ENCODE data around the gene GSTM2. TPM values are rescaled to one million over a fixed set of nuclear protein-coding genes. Genes with fewer than 3 reads are reported as not detected.

Gene GSTM2
- total and polyA plus RNA-seq, 10 donors = 26.2 to 100 (median 52.3) TPM

GRCh38 chr1:109643385-109644230 lies 24.2 kb upstream of the GSTM2 start:
- H3K4me3 ChIP-seq = peak overlapping the region in 1 of 8 donors; percentile 19
- 36 to 73% (median 42%) methylated on average over 12 to 32 of the region's 32 CpGs for WGBS, 5 donors

DNA sequence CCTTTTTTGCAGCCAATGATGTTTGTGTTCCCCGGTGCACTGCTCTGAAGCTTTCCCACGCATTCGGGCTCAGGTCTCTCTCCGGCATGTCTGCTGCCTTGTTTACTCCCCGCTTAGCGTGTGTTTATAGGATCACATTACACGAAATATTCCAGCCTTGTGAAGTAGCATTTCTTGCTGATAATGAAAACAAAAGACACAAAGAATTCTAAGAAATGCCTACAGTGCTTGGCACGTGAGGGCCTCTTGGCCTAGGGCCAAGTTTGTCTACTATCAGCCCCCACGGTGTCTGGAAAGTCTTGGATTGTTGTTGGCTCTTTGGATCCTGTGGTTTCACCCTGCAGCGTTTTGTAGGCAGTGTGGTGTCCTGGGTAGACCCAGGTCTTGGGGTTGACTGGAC lies 23.2 kb upstream of the GSTM2 start:
- WGBS, 5 donors = 76% methylated on average over 10 of the region's 10 CpGs; no CpG with 5 or more reads in 3 of the 5 donors
- TF ChIP-seq POLR2A (IDR thresholded peaks at IDR 0.05) (no peak), POLR2AphosphoS5 (IDR thresholded peaks at IDR 0.05) (no peak)
- TF ChIP-seq, protein P1, sequence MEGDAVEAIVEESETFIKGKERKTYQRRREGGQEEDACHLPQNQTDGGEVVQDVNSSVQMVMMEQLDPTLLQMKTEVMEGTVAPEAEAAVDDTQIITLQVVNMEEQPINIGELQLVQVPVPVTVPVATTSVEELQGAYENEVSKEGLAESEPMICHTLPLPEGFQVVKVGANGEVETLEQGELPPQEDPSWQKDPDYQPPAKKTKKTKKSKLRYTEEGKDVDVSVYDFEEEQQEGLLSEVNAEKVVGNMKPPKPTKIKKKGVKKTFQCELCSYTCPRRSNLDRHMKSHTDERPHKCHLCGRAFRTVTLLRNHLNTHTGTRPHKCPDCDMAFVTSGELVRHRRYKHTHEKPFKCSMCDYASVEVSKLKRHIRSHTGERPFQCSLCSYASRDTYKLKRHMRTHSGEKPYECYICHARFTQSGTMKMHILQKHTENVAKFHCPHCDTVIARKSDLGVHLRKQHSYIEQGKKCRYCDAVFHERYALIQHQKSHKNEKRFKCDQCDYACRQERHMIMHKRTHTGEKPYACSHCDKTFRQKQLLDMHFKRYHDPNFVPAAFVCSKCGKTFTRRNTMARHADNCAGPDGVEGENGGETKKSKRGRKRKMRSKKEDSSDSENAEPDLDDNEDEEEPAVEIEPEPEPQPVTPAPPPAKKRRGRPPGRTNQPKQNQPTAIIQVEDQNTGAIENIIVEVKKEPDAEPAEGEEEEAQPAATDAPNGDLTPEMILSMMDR (IDR thresholded peaks at IDR 0.05 in 8 of 11, conservative IDR thresholded peaks at IDR 0.05 in 3 of 11) = no peak
- Histone ChIP-seq H3K27me3 (replicated peaks in 1 of 7) (no peaks in the 10 kb centered on the region), H3K27ac (no peak overlapping the region), H3K36me3 (no peaks in the 10 kb centered on the region), H3K4me3 (no peak overlapping the region), H3K4me1 (peaks cover 6 to 23% (median 18%) of the 10 kb centered on the region in 6 donors), H3K9me3 (no peaks in the 10 kb centered on the region)
- no peak for DNase-seq
- intact Hi-C loops (cut with DNase I; ENCODE audit: low total_unique reads) = loop anchor here (5.0 to 10.0 kb wide), 3 partner anchors 97 to 340 kb away; partner anchors contain the start of genes AHCYL1 and GNAI3

More at GRCh38 chr1:109643385-109644230, 24.2 kb upstream of the GSTM2 start:
- peak; percentile 96 for DNase-seq
- intact Hi-C loops (cut with DNase I; ENCODE audit: low total_unique reads) = loop anchor here (5.0 to 10.0 kb wide), 3 partner anchors 96 to 341 kb away; partner anchors contain the start of genes AHCYL1 and GNAI3
- peak overlapping the region in 2 of 8 donors; percentile 28 to 36 for H3K27ac ChIP-seq
- H3K9me3 ChIP-seq = no peaks in the 10 kb centered on the region
- H3K27me3 ChIP-seq (replicated peaks in 1 of 7) = no peaks in the 10 kb centered on the region
- no peak for TF ChIP-seq POLR2A (IDR thresholded peaks at IDR 0.05)
- TF ChIP-seq POLR2AphosphoS5 (IDR thresholded peaks at IDR 0.05) = peak; percentile 21 to 48 (median 39)
- TF ChIP-seq, protein P1 (IDR thresholded peaks at IDR 0.05 in 8 of 11, conservative IDR thresholded peaks at IDR 0.05 in 3 of 11) = peak; percentile 73 to 96 (median 92)
- no peaks in the 10 kb centered on the region for H3K36me3 ChIP-seq
- H3K4me1 ChIP-seq = peaks cover 6 to 22% (median 16%) of the 10 kb centered on the region in 6 donors

DNA sequence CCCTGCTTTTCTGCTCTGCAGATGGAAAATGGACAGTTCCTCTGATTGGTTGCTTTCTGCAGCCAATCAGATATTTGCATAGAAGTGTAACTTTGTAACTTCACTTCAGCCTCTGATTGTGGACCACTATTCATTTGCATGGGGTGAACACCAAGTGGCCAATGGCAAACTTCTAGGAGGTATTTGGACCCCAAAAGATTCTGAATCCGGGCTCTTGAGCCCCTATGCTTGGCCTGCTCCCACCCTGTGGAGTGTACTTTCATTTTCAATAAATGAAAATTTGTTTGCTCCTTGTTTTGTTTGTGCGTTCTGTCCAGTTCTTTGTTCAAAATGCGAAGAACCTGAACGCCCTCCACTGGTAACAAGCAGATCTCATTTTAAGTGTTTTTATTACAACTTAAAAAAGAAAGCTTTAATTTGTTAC lies 18.4 kb upstream of the GSTM2 start:
- Histone ChIP-seq H3K9me3 (no peaks in the 10 kb centered on the region), H3K36me3 (no peaks in the 10 kb centered on the region), H3K27ac (peak overlapping the region in 1 of 8 donors; percentile 13), H3K27me3 (replicated peaks in 1 of 7) (no peaks in the 10 kb centered on the region), H3K4me3 (peak overlapping the region in 2 of 8 donors; percentile 4 to 37), H3K4me1 (peaks cover 0 to 5% (median 0%) of the 10 kb centered on the region in 6 donors)
- TF ChIP-seq POLR2A (IDR thresholded peaks at IDR 0.05) (no peak), POLR2AphosphoS5 (IDR thresholded peaks at IDR 0.05) (no peak)
- TF ChIP-seq, protein P1 (IDR thresholded peaks at IDR 0.05 in 8 of 11, conservative IDR thresholded peaks at IDR 0.05 in 3 of 11) = peak in 3 of 11 experiments; percentile 17 to 32 (median 18)
- WGBS, 5 donors = 46 to 64% (median 62%) methylated on average over 4 of the region's 4 CpGs
- intact Hi-C loops (cut with DNase I; ENCODE audit: low total_unique reads) = loop anchor here (10.0 kb wide), 1 partner anchor 335 kb away; the partner anchor contains the start of gene AHCYL1
- no peak for DNase-seq

DNA sequence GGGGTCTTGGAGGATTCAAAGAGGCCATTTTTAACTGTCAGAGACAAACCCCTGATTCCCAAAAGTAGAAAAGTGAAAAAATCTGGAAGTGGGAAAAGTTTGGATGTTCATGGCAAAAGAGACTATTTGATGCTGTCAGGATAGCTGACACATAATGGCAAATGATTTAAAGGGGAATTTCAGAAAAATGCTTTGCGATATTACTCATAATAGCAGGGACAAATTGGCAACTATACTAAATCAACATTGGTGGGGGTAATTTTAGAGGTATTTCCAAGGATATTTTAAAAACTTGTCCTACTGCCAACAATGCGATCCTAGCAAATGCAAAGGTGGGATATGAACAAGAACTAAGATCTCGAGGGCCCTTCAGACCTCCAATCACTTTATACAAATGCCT lies 17.2 kb upstream of the GSTM2 start:
- Histone ChIP-seq H3K27ac (no peak overlapping the region), H3K36me3 (no peaks in the 10 kb centered on the region), H3K4me1 (peaks cover 0 to 15% (median 9%) of the 10 kb centered on the region in 6 donors), H3K27me3 (replicated peaks in 1 of 7) (no peaks in the 10 kb centered on the region), H3K9me3 (no peaks in the 10 kb centered on the region), H3K4me3 (no peak overlapping the region)
- no peak for DNase-seq
- intact Hi-C loops (cut with DNase I; ENCODE audit: low total_unique reads) = no loop called here
- WGBS, 5 donors = 81 to 96% (median 91%) methylated on average over 3 of the region's 3 CpGs
- no peak for TF ChIP-seq POLR2A (IDR thresholded peaks at IDR 0.05)

All from spleen (tissue), 11 donors.